NCI-H446 (cell line): ENCODE data around the gene LMO1.

ENCODE experiments used
- DNase-seq, 2 experiments: peaks; one replicate each; lab custom pipeline; 2025; lab: John Stamatoyannopoulos, UW

LMO1 gene

GRCh38 chr11:8242499-8243280 lies 21.0 kb downstream of the LMO1 start:
- DNase-seq = peak in 1 of 2 experiments; percentile 41

- no peak for DNase-seq
Measured at GRCh38 chr11:8242118-8242475, 21.6 kb downstream of the LMO1 start.

DNA sequence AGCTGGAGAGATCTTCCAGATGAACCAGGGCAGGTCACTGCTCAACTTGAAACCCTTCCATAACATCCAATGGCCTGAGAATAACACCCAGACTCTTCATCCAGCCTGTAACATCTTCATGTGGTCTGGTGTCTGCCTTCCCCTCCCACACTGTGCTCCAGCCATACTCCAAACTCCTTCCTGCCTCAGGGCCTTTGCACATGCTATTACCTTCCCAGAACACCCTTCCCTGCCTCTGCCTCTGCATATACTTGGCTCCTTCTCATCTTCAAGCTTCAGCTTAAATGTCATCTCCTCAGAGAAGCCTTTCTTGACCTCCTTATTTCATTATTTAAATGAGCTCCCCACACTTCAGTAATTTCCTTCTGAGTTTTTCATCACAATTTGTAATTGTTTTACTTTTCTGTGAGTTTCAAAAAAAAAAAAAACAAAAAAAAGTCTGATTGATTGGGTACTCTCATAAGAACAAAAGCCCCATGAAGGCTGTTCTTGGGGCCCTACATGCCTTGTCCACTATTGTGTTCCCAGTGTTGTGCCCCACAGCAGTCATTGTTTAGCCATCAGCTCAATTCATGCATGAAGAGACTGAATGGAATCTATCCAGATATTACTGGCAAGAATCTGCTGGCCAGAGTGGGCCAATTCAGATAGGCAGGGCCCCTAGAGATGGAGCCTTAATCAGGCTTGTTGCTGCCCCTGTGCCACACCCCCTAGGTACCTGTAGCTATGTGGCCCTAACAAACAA lies 22.1 kb downstream of the LMO1 start:
- peak in 1 of 2 experiments; percentile 60 for DNase-seq

DNA sequence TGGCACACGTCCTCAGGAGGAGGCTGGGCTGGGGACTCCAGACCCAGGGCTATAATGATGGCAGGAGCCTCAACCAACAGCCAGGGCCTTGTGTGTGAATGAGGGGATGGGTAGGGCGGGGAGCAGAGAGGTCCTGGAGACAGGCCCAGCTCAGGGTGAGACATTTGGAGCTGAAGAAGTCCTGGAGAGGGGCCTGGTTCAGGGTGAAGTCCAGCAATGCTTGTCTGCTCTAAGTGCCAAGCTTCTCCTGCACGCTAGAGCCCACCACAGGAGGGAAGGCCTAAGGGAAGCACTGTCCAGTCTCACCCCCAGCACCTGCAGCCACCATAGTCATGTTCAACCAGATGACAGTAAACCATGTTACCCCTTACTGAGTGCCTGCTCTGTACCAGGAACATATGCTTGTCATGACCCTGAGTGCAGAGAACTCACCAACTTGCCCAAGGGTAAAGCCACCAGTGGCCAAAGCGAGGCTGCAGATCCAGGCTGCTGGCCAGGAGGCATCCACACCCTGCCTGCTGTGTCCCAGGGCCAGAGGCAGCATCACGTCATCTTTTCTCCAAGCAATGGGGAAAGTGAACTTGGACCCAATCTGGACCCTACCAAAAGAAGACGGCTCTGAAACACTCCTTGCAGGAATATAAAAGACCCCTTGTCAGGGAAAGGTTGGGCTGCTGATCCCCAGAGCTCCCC lies 24.0 kb downstream of the LMO1 start:
- no peak for DNase-seq

DNA sequence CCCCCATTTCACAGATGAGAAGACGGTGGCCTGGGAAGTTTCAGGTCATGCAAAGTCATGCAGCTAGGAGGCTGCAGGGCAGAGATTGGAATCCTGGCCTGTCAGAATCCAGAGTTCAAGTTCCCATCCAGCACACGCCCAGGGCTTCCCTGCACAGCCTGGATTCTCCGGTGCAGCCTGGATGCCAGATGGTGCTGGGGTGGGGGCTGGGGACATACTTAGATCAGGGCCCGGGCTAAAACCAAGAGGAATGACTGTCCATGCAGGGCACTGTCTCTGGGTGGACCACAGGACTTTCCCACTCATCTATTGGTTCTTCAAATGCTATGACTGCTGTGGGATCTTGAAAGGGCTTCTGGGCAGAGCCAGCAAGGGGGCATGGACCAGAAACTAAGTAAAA lies 24.6 kb downstream of the LMO1 start:
- DNase-seq = no peak

GRCh38 chr11:8237453-8237852 lies 26.2 kb downstream of the LMO1 start:
- DNase-seq = no peak

- DNase-seq = no peak
Measured at GRCh38 chr11:8235925-8236324, 27.8 kb downstream of the LMO1 start.

DNA sequence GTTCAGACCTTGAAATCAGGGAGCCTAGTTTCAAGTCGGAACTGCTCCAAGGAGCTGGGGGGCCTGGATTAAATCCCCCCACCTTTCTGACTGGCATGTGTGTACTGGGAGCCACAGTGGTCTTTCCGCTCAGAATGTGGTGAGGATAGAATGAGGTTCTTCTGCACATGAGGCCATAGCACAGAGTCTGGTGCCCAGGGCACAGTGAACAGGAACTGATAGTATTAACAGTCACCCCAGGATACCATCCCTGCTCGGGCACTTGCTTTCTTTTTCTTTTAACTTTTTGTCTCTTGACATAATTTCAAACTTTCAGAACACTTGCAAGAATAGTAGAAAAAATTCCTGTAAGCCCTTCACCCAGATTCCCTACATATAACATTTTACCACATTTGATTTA lies 28.8 kb downstream of the LMO1 start:
- no peak for DNase-seq

- peak in 1 of 2 experiments; percentile 51 for DNase-seq
Measured at GRCh38 chr11:8234425-8234821, 29.3 kb downstream of the LMO1 start.

- DNase-seq = peak in 1 of 2 experiments; percentile 42
Measured at GRCh38 chr11:8233691-8234424, 29.8 kb downstream of the LMO1 start.

DNA sequence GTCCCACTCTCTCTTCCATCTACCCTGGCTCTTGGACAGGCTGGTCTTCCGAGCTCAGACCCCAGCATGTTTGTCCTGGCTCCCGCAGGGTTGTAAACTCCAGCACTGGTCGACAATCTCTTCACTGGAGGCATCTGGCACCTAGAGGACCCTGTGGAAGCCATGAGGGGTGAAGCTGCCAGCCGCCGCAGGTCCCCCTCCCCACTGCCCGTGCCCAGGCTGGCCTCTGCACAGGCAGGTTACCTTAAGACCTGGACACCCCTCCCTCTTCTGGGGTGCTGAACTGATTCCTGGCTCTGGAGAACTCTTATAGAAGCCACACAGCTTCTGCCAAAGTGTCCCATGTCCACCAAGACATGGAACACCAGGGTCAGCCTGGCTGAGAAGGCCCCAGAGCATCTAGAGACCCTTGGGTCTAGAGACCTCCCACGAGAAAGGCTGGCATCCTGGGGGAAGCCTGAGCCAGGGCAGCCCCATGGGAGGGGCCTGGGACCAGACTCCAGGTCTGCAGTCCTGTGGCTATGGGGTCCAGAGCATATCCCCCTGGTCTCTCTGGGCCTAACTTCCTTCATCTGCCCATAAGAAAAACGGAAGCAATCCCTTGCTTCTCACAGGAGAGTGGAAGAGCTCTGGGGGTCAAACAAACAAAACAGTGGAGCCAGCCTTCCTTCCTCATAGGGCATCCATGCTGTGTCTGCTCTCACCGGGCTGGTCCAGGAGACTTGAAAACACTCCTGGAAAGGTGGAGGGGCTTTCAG lies 30.6 kb downstream of the LMO1 start:
- DNase-seq = no peak

- no peak for DNase-seq
Measured at GRCh38 chr11:8232414-8232813, 31.3 kb downstream of the LMO1 start.

DNA sequence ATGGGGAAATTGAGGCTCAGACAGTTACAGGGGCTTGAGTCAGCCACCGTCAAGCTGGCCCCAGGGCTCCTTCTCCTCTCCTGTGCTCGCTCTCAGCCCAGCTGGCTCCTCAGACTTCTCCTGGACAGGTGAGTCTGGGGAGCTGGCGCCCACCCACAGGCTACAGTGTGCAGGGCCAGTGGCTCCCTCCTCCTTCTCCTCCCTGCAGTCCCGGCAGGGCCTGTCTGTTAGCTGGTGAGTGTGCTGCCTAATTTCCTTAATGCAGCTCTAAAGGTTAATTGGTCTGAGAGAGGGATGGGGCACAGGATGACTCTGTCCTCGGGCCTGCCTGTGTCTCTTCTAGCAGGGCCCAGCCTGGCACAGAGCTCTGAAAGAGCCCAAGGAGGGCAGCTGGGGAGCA lies 31.7 kb downstream of the LMO1 start:
- no peak for DNase-seq

DNA sequence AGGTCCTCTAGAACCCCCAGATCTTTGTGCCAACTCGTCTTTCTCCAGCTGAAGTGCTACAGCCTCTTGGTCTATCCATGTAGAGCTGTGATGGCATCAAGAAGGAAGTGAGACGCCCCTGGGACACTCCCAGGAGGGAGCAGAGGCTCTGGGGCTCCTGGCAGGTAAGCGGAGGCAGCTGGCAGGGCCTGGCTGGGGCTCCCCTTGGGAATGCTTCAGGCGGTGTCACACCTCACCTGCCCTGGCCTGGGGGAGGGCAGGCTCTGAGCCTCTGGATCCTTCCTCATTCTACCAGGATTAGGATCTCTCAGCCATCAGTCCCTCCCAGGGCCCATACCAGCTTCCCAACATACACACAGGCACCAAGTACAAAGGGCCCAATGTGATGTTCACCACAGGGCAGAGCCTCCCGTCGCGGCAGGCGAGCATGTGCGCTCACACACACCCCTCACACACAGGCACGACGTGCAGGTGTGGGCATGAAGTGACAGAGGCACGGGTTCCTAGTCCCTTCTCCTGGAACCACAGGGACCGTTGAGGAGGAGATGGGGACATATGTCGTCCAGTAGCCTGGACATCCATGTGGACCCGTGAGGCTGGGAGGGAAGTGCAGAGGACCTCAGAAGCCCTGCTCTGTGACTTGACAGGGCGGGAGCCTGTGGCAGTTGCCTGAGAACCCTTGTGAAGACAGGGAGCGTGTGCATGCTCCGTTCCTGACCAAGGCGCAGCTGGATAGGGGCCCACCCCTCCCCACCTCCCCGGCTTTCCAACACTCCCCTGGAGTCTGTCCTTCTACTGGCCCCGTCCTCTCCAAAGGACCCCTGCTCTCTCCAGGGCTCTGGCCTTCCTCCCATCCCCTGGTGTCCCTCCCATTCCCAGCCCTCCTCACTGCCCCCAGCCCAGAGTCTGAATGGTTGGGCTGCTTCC lies 32.5 kb downstream of the LMO1 start:
- no peak for DNase-seq

DNA sequence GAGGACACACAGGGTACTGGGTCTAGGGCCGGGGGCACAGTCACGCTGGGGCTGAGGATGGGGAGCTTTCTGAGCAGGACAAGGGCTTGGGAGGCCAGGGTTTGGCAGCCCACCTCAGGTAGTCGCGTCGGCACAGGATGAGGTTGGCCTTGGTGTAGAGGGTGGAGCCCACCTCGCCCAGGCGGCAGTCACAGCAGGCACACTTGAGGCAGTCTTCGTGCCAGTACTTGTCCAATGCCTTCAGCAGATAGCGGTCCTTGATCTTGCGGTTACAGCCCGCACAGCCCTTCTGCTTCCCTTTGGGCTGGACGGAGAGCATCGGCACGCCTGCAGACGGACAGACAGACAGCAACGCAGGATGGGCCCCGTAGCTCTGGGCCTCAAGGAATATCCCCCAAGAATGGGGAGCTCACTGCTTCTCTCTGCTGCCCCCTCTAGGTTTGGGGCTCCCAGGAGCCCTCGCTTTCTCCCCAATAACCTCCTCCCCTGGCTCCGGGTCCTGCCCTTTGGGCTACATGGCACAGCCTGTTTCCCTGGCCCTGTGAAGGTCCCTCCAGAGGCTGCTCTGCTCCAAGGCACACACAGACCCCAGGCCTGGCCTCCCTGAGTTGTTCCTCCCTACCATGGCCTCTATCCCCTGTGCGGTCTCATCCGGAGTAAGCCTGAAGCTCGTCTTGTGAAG lies 33.4 kb downstream of the LMO1 start:
- no peak for DNase-seq

DNA sequence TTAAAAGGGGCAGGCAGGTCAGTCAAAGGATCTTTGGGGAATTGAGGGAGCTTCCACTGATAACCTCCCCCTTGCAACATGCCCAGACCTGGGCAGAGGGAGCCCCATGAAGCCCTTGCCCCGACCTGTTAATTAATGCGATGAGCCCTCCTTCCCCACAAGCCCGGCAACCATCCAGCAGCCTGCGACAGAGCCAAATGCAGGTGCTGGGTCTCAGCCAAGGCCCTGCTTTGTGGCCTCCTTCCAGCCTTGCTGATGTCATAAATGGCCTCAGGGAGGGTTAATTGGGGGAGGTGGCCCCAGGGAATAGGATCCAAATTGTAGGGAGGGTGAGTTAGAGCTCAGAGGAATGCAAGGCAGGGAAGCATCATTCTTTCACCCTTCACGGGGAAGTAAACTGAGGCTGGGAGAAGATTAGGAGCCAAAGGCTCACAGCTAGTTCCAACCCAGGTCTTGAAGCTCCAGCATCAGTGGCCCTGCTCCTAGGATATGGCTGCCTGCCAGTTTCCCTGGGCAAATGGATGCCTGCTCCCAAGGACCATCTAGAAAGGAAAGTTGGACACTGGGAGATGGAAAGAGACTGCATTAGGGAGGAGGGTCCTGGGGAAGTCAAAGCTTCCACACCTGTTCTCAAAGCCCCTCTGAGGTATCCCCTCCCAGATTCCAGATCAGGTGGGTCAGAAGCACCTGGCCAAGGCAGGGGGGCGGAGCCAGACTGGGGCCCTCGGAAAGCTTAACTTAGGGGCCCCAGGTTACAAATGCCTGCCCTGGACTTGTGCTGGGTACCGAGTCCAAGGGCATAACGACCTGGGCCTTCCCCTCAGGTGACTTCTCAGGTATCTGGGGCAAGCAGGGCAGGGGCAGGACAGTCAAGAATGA lies 34.1 kb downstream of the LMO1 start:
- DNase-seq = peak; percentile 76 to 94

DNA sequence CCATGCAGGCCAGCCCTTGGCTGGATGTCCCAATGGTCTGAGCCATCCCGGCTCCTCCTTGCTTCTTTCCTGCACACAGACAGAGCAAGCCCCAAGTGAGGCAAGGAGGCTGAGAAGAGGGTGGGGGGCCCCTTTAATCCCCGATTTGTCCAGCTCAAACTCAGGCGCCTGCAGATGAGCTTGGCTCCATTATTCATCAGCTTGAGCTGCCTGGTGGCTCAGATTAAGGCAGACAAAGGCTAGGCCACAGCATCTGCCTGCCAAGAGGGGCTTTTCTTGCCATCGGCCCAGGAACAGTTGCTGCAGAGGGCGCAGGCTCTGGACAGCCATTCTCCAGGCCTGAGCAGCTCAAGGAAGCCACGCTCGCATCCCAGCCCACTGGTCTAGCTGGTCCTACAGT lies 35.4 kb downstream of the LMO1 start:
- no peak for DNase-seq
